OCI-M1 (cell line): ENCODE measurements around the gene PTPRN2.
A peak's percentile ranks its signal among the peaks of the same experiment; 100 is the strongest.

ENCODE experiments used
- DNase-seq: peaks from one replicate; lab custom pipeline; 2025; lab: John Stamatoyannopoulos, UW

The PTPRN2 gene

DNA sequence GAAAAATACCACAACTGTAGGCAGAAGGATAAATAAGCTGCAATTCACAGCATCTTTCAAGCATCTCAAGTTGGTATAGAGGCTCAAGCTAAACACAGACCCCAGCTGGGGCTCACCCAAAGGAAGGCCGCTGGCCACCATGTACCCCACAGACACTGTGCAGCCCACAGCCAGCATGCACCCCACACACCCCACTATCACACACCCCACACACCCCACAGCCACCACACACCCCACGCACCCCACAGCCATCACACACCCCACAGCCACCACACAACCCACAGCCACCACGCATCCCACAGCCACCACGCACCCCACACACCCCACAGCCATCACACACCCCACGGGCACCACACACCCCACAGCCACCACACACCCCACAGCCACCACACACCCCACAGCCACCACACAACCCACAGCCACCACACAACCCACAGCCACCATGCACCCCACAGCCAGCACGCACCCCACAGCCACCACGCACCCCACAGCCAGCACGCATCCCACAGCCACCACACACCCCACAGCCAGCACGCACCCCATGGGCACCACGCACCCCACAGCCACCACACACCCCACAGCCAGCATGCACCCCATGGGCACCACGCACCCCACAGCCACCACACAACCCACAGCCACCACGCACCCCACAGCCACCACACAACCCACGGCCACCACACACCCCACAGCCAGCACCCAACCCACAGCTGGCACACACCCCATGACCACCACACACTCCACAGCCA lies 1036.1 kb downstream of the PTPRN2 start:
- no peak for DNase-seq

- no peak for DNase-seq
These were observed 1037.0 kb downstream of the PTPRN2 start for GRCh38 chr7:157550300-157551275.

GRCh38 chr7:157549612-157550299 lies 1037.9 kb downstream of the PTPRN2 start:
- DNase-seq: no peak

GRCh38 chr7:157548691-157549303 lies 1038.8 kb downstream of the PTPRN2 start:
- DNase-seq: no peak

- DNase-seq: no peak
These were observed 1040.0 kb downstream of the PTPRN2 start for GRCh38 chr7:157547611-157548010.

DNA sequence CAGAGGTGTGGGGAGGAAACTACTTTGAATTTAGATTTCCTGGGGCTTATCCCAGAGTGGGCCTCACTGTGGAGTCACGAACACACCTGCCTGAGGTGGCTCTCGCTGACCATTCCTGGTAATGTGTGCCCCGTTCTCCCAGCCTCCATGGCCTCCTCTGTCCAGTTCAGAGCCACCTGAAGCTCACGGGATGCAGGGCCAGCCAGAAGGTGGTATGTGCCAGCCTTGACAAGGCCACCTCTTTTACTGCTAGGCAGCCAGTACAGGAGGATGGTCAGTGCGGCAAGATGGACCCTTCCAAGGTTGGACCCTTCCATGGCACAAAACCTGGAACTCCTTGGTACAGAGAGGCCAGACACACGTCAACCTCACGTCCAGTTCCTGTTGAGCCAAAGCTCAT lies 1040.5 kb downstream of the PTPRN2 start:
- no peak for DNase-seq

DNA sequence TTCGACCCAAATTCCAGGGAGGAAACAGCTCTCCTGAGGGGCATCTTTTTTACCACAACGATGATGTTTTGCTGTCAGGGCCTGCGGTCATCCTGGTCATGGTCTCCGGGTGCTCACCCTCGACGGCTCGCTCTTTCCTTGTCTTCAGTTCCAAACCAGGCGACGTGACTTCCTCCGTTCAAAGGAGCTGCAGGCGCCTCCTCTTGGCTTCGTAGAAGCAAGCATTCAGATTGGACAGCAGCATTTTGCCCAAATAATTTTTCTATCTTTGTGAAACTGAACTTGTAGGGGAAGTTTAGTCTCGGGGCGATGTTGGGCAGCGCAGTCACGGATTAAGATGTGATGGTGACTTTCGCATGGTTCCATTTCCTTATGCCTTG lies 1042.0 kb downstream of the PTPRN2 start:
- DNase-seq: no peak

- DNase-seq: no peak
These were observed 1042.5 kb downstream of the PTPRN2 start for GRCh38 chr7:157544980-157545680.

GRCh38 chr7:157544226-157544625 lies 1043.4 kb downstream of the PTPRN2 start:
- no peak for DNase-seq

- DNase-seq: no peak
These were observed 1043.8 kb downstream of the PTPRN2 start for GRCh38 chr7:157543791-157544190.

- DNase-seq: no peak
These were observed 1044.3 kb downstream of the PTPRN2 start for GRCh38 chr7:157543276-157543675.

- no peak for DNase-seq
These were observed 1045.3 kb downstream of the PTPRN2 start for GRCh38 chr7:157542068-157543021.

- no peak for DNase-seq
These were observed 1046.1 kb downstream of the PTPRN2 start for GRCh38 chr7:157541295-157542067.

GRCh38 chr7:157540606-157541294 lies 1046.9 kb downstream of the PTPRN2 start:
- DNase-seq: peak; percentile 0

DNA sequence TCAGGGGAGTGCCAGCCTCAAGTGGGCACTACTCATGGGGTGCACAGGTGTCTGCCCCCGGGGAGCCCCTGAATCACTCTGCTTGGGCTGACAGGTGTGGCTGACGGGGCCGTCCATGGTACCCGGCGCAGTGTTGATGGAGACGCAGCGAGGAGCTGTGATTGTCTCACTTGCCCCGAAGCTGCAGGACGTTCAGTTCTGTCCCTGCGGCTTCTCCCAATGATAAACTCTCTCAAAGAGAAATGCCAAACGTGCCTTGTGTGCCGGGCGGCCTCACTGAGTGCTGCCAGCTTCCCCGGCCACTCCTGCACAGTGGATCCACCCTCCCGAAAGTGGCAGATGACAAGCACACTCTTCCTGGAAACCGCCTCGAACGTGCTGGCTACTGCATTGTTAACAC lies 1047.6 kb downstream of the PTPRN2 start:
- no peak for DNase-seq

DNA sequence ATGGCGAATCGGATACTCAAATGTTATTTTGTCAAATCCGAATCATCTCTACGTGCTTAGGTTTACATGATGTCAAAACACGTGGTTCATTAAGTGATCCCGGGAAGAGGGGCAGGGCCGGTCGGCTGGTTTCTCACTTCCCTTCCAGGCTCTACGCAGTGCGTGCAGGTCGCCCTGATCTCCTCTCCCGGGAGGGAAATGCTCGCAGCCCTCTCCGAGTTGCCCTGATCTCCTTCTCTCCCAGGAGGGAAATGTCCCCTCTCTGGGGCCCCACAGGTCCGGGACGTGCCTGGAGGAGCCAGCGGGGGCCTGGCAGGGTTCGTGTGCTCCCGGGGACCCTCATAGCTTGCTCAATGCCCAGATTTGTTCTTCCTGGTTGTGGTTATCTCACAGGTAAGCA lies 1048.1 kb downstream of the PTPRN2 start:
- DNase-seq: no peak

- no peak for DNase-seq
These were observed 1048.9 kb downstream of the PTPRN2 start for GRCh38 chr7:157538735-157539134.

DNA sequence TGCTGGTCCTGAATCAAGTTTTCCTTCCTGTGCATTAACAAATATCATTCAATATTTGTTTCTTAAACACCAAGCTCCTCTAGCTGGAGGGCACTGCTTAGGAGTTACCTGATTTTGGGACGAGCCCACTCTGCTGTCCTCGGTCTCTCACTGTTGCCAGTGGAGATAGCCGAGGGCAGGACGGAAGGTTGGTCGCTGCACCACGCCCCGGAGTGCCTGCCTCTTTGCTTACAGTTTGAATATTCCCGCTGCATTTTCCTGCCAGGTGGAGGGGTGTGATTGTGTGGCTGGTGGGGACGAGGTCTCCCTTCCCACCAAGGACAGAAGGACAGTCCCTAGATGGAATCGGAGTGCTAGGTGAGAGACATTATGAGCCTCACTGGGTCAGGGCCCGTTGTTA lies 1049.3 kb downstream of the PTPRN2 start:
- no peak for DNase-seq

- no peak for DNase-seq
These were observed 1050.6 kb downstream of the PTPRN2 start for GRCh38 chr7:157537056-157537455.
